Astrocyte (in vitro differentiated cells and primary cell): ENCODE results near the gene MYO15A. TPM values are rescaled to one million over a fixed set of nuclear protein-coding genes. Genes with fewer than 3 reads are reported as not detected.

Experiments
- DNase-seq: peaks from one replicate; pipeline ENCODE4 v3.0.0-alpha.2; 2010; ENCODE audit warnings: low read depth
- FAIRE-seq: peaks from 2 replicates; lab custom pipeline; 2011; peaks lifted over from hg19 to GRCh38; lab: Jason Lieb, UNC
- H2AFZ ChIP-seq: 2 replicates; pipeline ENCODE4 v1.6.0; 2012; ENCODE audit warnings: low read depth, low read length, inconsistent platforms
- H3K27ac ChIP-seq: 2 replicates; pipeline ENCODE4 v1.5.1; 2011; ENCODE audit warnings: low read depth, low read length, inconsistent platforms
- H3K27me3 ChIP-seq: 2 replicates; pipeline ENCODE4 v1.6.0; 2011; ENCODE audit warnings: low read length, inconsistent platforms; ENCODE audit not compliant: insufficient read depth
- H3K36me3 ChIP-seq: 2 replicates; pipeline ENCODE4 v1.5.1; 2011; ENCODE audit warnings: low read length, inconsistent platforms; ENCODE audit not compliant: insufficient read depth
- H3K4me1 ChIP-seq: 2 replicates; pipeline ENCODE4 v1.5.1; 2011; ENCODE audit warnings: low read length, inconsistent platforms; ENCODE audit not compliant: insufficient read depth
- H3K4me2 ChIP-seq: 2 replicates; pipeline ENCODE4 v1.6.0; 2012; ENCODE audit warnings: low read length, inconsistent platforms
- H3K4me3 ChIP-seq: 2 replicates; pipeline ENCODE4 v1.5.1; 2011; ENCODE audit warnings: low read depth, mild to moderate bottlenecking, low read length, inconsistent platforms; ENCODE audit not compliant: insufficient read depth
- H3K79me2 ChIP-seq: 2 replicates; pipeline ENCODE4 v1.6.0; 2012; ENCODE audit warnings: mild to moderate bottlenecking, low read length, inconsistent platforms; ENCODE audit not compliant: insufficient read depth
- H3K9ac ChIP-seq: 2 replicates; pipeline ENCODE4 v1.6.0; 2012; ENCODE audit warnings: mild to moderate bottlenecking, low read length, inconsistent platforms
- H3K9me3 ChIP-seq: 2 replicates; pipeline ENCODE4 v1.5.1; 2012; ENCODE audit warnings: low read depth, mild to moderate bottlenecking, low read length, inconsistent platforms; ENCODE audit not compliant: insufficient read depth
- H4K20me1 ChIP-seq: 2 replicates; pipeline ENCODE4 v1.6.0; 2012; ENCODE audit warnings: low read length, inconsistent platforms; ENCODE audit not compliant: insufficient read depth
- H3K27ac Mint-ChIP-seq: one replicate; pipeline ENCODE4 v1.8.0; 2021; ENCODE audit warnings: mild to moderate bottlenecking, mixed read lengths; ENCODE audit not compliant: unreplicated experiment
- H3K27me3 Mint-ChIP-seq: one replicate; pipeline ENCODE4 v1.8.0; 2021; ENCODE audit warnings: low read depth, mixed read lengths; ENCODE audit not compliant: unreplicated experiment
- H3K36me3 Mint-ChIP-seq: one replicate; pipeline ENCODE4 v1.8.0; 2021; ENCODE audit warnings: low read depth, mixed read lengths; ENCODE audit not compliant: unreplicated experiment
- H3K4me1 Mint-ChIP-seq: one replicate; pipeline ENCODE4 v1.8.0; 2021; ENCODE audit warnings: low read depth, mixed read lengths; ENCODE audit not compliant: unreplicated experiment
- H3K4me3 Mint-ChIP-seq: one replicate; pipeline ENCODE4 v1.8.0; 2021; ENCODE audit warnings: mild to moderate bottlenecking, moderate library complexity, mixed read lengths; ENCODE audit not compliant: unreplicated experiment
- H3K9me3 Mint-ChIP-seq: one replicate; pipeline ENCODE4 v1.8.0; 2021; ENCODE audit warnings: mild to moderate bottlenecking, mixed read lengths; ENCODE audit not compliant: unreplicated experiment
- CTCF ChIP-seq: IDR thresholded peaks from 2 replicates; pipeline ENCODE4 v1.5.1; 2011; ENCODE audit warnings: low read depth, mild to moderate bottlenecking, inconsistent platforms, low read length, moderate library complexity; ENCODE audit not compliant: insufficient read depth
- EZH2 ChIP-seq: IDR thresholded peaks from 2 replicates; pipeline ENCODE4 v1.6.1; 2012; ENCODE audit warnings: mild to moderate bottlenecking, low read length, inconsistent platforms; ENCODE audit not compliant: insufficient read depth
- total RNA-seq: library from RNA; stranded (reverse); gene quantifications from 2 replicates; pipeline ENCODE4 v1.2.1, GENCODE V29; 2021

Gene MYO15A
- total RNA-seq, 1 donor from 2014 or later: 0.32 TPM

GRCh38 chr17:18194394-18194793 lies 85.8 kb downstream of the MYO15A start:
- Histone ChIP-seq H3K79me2 (peaks cover 97% of the 10 kb centered on the region), H2AFZ (no peak overlapping the region), H3K4me2 (no peak overlapping the region), H3K27me3 (no peaks in the 10 kb centered on the region), H3K27ac (no peak overlapping the region), H3K4me3 (no peak overlapping the region), H4K20me1 (peaks cover 94% of the 10 kb centered on the region), H3K9me3 (no peaks in the 10 kb centered on the region), H3K4me1 (peaks cover 6% of the 10 kb centered on the region), H3K9ac (no peak overlapping the region), H3K36me3 (peaks cover 39% of the 10 kb centered on the region)
- peaks cover 18% of the 10 kb centered on the region for H3K36me3 Mint-ChIP-seq
- H3K4me3 Mint-ChIP-seq: no peak overlapping the region
- TF ChIP-seq CTCF: no peak
- TF ChIP-seq EZH2: no peak
- H3K27me3 Mint-ChIP-seq: no peaks in the 10 kb centered on the region
- DNase-seq (no peak), FAIRE-seq (no peak)
- no peak overlapping the region for H3K27ac Mint-ChIP-seq
- peaks cover 13% of the 10 kb centered on the region for H3K4me1 Mint-ChIP-seq
- no peaks in the 10 kb centered on the region for H3K9me3 Mint-ChIP-seq

- no peaks in the 10 kb centered on the region for H3K9me3 Mint-ChIP-seq
- no peak for DNase-seq
- no peak overlapping the region for H3K4me3 ChIP-seq
- peaks cover 12% of the 10 kb centered on the region for H3K4me1 Mint-ChIP-seq
- TF ChIP-seq EZH2 (no peak), CTCF (no peak)
- no peak for FAIRE-seq
- H3K27ac ChIP-seq: no peak overlapping the region
- peaks cover 94% of the 10 kb centered on the region for H4K20me1 ChIP-seq
- no peak overlapping the region for H3K4me3 Mint-ChIP-seq
- no peaks in the 10 kb centered on the region for H3K9me3 ChIP-seq
- H3K9ac ChIP-seq: no peak overlapping the region
- peaks cover 6% of the 10 kb centered on the region for H3K4me1 ChIP-seq
- peaks cover 39% of the 10 kb centered on the region for H3K36me3 ChIP-seq
- no peak overlapping the region for H3K27ac Mint-ChIP-seq
- no peak overlapping the region for H2AFZ ChIP-seq
- H3K27me3 Mint-ChIP-seq: no peaks in the 10 kb centered on the region
- H3K79me2 ChIP-seq: peaks cover 97% of the 10 kb centered on the region
- H3K27me3 ChIP-seq: no peaks in the 10 kb centered on the region
- no peak overlapping the region for H3K4me2 ChIP-seq
- peaks cover 18% of the 10 kb centered on the region for H3K36me3 Mint-ChIP-seq
Measured at GRCh38 chr17:18194804-18195203, 86.2 kb downstream of the MYO15A start.

- no peak overlapping the region for H3K9ac ChIP-seq
- Mint-ChIP-seq H3K4me1 (peaks cover 12% of the 10 kb centered on the region), H3K27me3 (no peaks in the 10 kb centered on the region), H3K27ac (no peak overlapping the region), H3K9me3 (no peaks in the 10 kb centered on the region), H3K4me3 (no peak overlapping the region), H3K36me3 (peaks cover 15% of the 10 kb centered on the region)
- H3K4me1 ChIP-seq: peaks cover 6% of the 10 kb centered on the region
- DNase-seq (no peak), FAIRE-seq (no peak)
- no peaks in the 10 kb centered on the region for H3K9me3 ChIP-seq
- no peak overlapping the region for H2AFZ ChIP-seq
- no peaks in the 10 kb centered on the region for H3K27me3 ChIP-seq
- H3K79me2 ChIP-seq: peaks cover 97% of the 10 kb centered on the region
- no peak overlapping the region for H3K27ac ChIP-seq
- H3K36me3 ChIP-seq: peaks cover 41% of the 10 kb centered on the region
- H3K4me3 ChIP-seq: no peak overlapping the region
- TF ChIP-seq EZH2: no peak
- no peak for TF ChIP-seq CTCF
- H3K4me2 ChIP-seq: no peak overlapping the region
- peaks cover 93% of the 10 kb centered on the region for H4K20me1 ChIP-seq
Measured at GRCh38 chr17:18195246-18195645, 86.7 kb downstream of the MYO15A start.
